HCT116 (cell line): Measurements from ENCODE around the gene NFASC.

Experiments
- CEBPB ChIP-seq: IDR thresholded peaks from 2 replicates; pipeline ENCODE4 v1.6.1; 2012; ENCODE audit warnings: low read depth
- EGR1 ChIP-seq: IDR thresholded peaks from 2 replicates; pipeline ENCODE4 v1.6.1; 2012; ENCODE audit warnings: low read depth
- EZH2 ChIP-seq: fragments of 200-600 bp; sonication (generic); IDR thresholded peaks from 2 replicates; pipeline ENCODE4 v1.6.1; 2017; ENCODE audit warnings: antibody characterized with exemption, mixed run types
- EZH2phosphoT487 ChIP-seq: fragments of 200-600 bp; IDR thresholded peaks from 2 replicates; pipeline ENCODE4 v1.6.1; 2018; ENCODE audit warnings: antibody characterized with exemption, borderline replicate concordance
- POLR2A ChIP-seq: IDR thresholded peaks from 2 replicates; pipeline ENCODE4 v1.7.0; 2011; ENCODE audit warnings: borderline replicate concordance; ENCODE audit not compliant: insufficient read depth, insufficient read length; ENCODE audit errors: extremely low read depth
- POLR2AphosphoS5 ChIP-seq: IDR thresholded peaks from 2 replicates; pipeline ENCODE4 v1.6.1; 2011; ENCODE audit warnings: mild to moderate bottlenecking, low read depth, low read length, moderate library complexity
- REST ChIP-seq: IDR thresholded peaks from 2 replicates; pipeline ENCODE4 v1.6.1; 2012; ENCODE audit warnings: low read depth
- SIN3A ChIP-seq: IDR thresholded peaks from 2 replicates; pipeline ENCODE4 v1.6.1; 2012; ENCODE audit warnings: low read depth
- SP1 ChIP-seq: IDR thresholded peaks from 2 replicates; pipeline ENCODE4 v1.6.1; 2012; ENCODE audit warnings: low read depth
- TF ChIP-seq, protein P1 (sequence below), 3 experiments: fragments of 200-600 bp in 1 of 3; sonication (generic) in 1 of 3; IDR thresholded peaks in 2 of 3; conservative IDR thresholded peaks in 1 of 3; 2 replicates each; pipeline ENCODE4 v1.5.1; 2012 to 2017; ENCODE audit warnings: low read depth in 2 of 3, low read length in 2 of 3, antibody characterized with exemption in 1 of 3, borderline replicate concordance in 1 of 3, control low read depth in 1 of 3, mild to moderate bottlenecking in 1 of 3, mixed read lengths in 1 of 3, mixed run types in 1 of 3, moderate library complexity in 1 of 3; ENCODE audit not compliant: insufficient read depth in 1 of 3
- TF ChIP-seq, protein P2 (sequence below): IDR thresholded peaks from 2 replicates; pipeline ENCODE4 v1.6.1; 2011; ENCODE audit warnings: mild to moderate bottlenecking, low read length, moderate library complexity; ENCODE audit not compliant: insufficient replicate concordance; ENCODE audit errors: extremely low read depth
- TF ChIP-seq, protein P3 (sequence below): IDR thresholded peaks from 2 replicates; pipeline ENCODE4 v1.6.1; 2012
- TF ChIP-seq, protein P4 (sequence below): IDR thresholded peaks from 2 replicates; pipeline ENCODE4 v1.6.1; 2012

GRCh38 chr1:205048382-205048781 is 177.7 kb downstream of the NFASC start:
- TF ChIP-seq CEBPB (no peak), POLR2A (no peak), POLR2AphosphoS5 (no peak), EZH2 (no peak), EZH2phosphoT487 (no peak), EGR1 (no peak), SP1 (no peak), REST (no peak), SIN3A (no peak)
- TF ChIP-seq, protein P1, sequence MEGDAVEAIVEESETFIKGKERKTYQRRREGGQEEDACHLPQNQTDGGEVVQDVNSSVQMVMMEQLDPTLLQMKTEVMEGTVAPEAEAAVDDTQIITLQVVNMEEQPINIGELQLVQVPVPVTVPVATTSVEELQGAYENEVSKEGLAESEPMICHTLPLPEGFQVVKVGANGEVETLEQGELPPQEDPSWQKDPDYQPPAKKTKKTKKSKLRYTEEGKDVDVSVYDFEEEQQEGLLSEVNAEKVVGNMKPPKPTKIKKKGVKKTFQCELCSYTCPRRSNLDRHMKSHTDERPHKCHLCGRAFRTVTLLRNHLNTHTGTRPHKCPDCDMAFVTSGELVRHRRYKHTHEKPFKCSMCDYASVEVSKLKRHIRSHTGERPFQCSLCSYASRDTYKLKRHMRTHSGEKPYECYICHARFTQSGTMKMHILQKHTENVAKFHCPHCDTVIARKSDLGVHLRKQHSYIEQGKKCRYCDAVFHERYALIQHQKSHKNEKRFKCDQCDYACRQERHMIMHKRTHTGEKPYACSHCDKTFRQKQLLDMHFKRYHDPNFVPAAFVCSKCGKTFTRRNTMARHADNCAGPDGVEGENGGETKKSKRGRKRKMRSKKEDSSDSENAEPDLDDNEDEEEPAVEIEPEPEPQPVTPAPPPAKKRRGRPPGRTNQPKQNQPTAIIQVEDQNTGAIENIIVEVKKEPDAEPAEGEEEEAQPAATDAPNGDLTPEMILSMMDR (IDR thresholded peaks at IDR 0.05 in 2 of 3, conservative IDR thresholded peaks at IDR 0.05 in 1 of 3; ENCODE audit: borderline replicate concordance in 1 of 3, insufficient read depth in 1 of 3, low read depth in 2 of 3, low read length in 2 of 3) = no peak
- TF ChIP-seq, protein P2, sequence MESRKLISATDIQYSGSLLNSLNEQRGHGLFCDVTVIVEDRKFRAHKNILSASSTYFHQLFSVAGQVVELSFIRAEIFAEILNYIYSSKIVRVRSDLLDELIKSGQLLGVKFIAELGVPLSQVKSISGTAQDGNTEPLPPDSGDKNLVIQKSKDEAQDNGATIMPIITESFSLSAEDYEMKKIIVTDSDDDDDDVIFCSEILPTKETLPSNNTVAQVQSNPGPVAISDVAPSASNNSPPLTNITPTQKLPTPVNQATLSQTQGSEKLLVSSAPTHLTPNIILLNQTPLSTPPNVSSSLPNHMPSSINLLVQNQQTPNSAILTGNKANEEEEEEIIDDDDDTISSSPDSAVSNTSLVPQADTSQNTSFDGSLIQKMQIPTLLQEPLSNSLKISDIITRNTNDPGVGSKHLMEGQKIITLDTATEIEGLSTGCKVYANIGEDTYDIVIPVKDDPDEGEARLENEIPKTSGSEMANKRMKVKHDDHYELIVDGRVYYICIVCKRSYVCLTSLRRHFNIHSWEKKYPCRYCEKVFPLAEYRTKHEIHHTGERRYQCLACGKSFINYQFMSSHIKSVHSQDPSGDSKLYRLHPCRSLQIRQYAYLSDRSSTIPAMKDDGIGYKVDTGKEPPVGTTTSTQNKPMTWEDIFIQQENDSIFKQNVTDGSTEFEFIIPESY = no peak
- TF ChIP-seq, protein P3, sequence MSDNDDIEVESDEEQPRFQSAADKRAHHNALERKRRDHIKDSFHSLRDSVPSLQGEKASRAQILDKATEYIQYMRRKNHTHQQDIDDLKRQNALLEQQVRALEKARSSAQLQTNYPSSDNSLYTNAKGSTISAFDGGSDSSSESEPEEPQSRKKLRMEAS = no peak
- TF ChIP-seq, protein P4, sequence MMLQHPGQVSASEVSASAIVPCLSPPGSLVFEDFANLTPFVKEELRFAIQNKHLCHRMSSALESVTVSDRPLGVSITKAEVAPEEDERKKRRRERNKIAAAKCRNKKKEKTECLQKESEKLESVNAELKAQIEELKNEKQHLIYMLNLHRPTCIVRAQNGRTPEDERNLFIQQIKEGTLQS = no peak
